ENCODE measurements around the gene WTIP.

Gene WTIP

GRCh38 chr19:34495416-34495815 is 13.9 kb downstream of the WTIP start (continued):
- no peak for TF ChIP-seq POU6F1 (CRISPR knock-in tag; IDR thresholded peaks at IDR 0.05; ENCODE audit: borderline replicate concordance, low read depth)
- no peak for TF ChIP-seq ZNF70 (CRISPR knock-in tag; IDR thresholded peaks at IDR 0.05)
- no peak for TF ChIP-seq CSDC2 (CRISPR knock-in tag; IDR thresholded peaks at IDR 0.05)
- TF ChIP-seq ZFP3 (CRISPR knock-in tag; IDR thresholded peaks at IDR 0.05): no peak
- no peak for TF ChIP-seq ISL1 (CRISPR knock-in tag; IDR thresholded peaks at IDR 0.05)

DNA sequence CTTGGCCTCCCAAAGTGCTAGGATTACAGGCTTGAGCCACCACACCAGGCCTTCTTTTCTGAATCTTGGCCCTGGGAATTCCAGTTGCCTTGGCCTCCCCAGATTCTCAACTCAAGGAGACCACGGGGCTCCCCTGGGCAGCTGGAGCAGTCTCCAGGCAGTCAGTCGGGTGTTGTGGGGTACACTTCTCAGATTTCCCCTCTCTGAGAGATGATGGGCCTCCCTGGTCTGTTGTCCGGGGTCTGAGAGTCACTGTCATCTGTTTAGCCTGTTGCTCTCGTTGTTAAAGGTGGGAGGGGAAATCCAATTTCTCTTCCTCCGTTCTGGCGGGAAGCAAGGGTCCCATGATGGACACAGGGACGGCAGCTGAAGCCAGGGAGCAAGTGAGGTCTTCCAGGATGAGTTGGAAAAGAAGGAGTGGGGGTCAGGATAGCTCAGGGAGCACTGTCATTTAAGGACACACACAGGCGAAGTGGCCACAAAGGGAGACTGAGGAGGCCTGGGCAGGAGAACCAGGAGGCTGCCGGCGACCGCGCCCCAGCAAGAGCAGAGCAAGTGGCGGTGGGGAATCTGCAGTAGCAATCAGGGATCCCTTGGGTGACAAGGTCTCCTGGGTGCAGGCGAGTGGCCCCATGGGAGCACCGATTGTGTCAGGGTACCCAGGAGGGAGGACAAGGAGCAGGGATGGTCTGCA is 15.7 kb downstream of the WTIP start:
- no peak for TF ChIP-seq ZFP30 (CRISPR knock-in tag; IDR thresholded peaks at IDR 0.05)
- no peak for TF ChIP-seq ZC3H10 (CRISPR knock-in tag; IDR thresholded peaks at IDR 0.05)
- no peak for TF ChIP-seq ISL1 (CRISPR knock-in tag; IDR thresholded peaks at IDR 0.05)
- no peak for TF ChIP-seq BACH2 (CRISPR knock-in tag; IDR thresholded peaks at IDR 0.05; ENCODE audit: borderline replicate concordance)
- no peak for TF ChIP-seq PPARA (CRISPR knock-in tag; IDR thresholded peaks at IDR 0.05; ENCODE audit: borderline replicate concordance)
- TF ChIP-seq TCF4 (CRISPR knock-in tag; IDR thresholded peaks at IDR 0.05; ENCODE audit: borderline replicate concordance): no peak
- no peak for TF ChIP-seq ZFP3 (CRISPR knock-in tag; IDR thresholded peaks at IDR 0.05)
- TF ChIP-seq RARB (CRISPR knock-in tag; IDR thresholded peaks at IDR 0.05): no peak
- no peak for TF ChIP-seq PATZ1 (CRISPR knock-in tag; IDR thresholded peaks at IDR 0.05; ENCODE audit: borderline replicate concordance)
- TF ChIP-seq ESRRG (CRISPR knock-in tag; IDR thresholded peaks at IDR 0.05): no peak
- no peak for TF ChIP-seq POU6F1 (CRISPR knock-in tag; IDR thresholded peaks at IDR 0.05; ENCODE audit: borderline replicate concordance, low read depth)
- TF ChIP-seq, protein P1, sequence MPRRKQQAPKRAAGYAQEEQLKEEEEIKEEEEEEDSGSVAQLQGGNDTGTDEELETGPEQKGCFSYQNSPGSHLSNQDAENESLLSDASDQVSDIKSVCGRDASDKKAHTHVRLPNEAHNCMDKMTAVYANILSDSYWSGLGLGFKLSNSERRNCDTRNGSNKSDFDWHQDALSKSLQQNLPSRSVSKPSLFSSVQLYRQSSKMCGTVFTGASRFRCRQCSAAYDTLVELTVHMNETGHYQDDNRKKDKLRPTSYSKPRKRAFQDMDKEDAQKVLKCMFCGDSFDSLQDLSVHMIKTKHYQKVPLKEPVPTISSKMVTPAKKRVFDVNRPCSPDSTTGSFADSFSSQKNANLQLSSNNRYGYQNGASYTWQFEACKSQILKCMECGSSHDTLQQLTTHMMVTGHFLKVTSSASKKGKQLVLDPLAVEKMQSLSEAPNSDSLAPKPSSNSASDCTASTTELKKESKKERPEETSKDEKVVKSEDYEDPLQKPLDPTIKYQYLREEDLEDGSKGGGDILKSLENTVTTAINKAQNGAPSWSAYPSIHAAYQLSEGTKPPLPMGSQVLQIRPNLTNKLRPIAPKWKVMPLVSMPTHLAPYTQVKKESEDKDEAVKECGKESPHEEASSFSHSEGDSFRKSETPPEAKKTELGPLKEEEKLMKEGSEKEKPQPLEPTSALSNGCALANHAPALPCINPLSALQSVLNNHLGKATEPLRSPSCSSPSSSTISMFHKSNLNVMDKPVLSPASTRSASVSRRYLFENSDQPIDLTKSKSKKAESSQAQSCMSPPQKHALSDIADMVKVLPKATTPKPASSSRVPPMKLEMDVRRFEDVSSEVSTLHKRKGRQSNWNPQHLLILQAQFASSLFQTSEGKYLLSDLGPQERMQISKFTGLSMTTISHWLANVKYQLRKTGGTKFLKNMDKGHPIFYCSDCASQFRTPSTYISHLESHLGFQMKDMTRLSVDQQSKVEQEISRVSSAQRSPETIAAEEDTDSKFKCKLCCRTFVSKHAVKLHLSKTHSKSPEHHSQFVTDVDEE (CRISPR knock-in tag; IDR thresholded peaks at IDR 0.05): no peak
- no peak for TF ChIP-seq ZNF565 (CRISPR knock-in tag; conservative IDR thresholded peaks at IDR 0.05; ENCODE audit: low read depth)
- no peak for TF ChIP-seq GLIS3 (CRISPR knock-in tag; IDR thresholded peaks at IDR 0.05)
- no peak for TF ChIP-seq OSR1 (CRISPR knock-in tag; IDR thresholded peaks at IDR 0.05)
- no peak for TF ChIP-seq ARNTL (CRISPR knock-in tag; IDR thresholded peaks at IDR 0.05; ENCODE audit: borderline replicate concordance, low read depth)
- TF ChIP-seq ZNF70 (CRISPR knock-in tag; IDR thresholded peaks at IDR 0.05): no peak
- no peak for ATAC-seq

DNA sequence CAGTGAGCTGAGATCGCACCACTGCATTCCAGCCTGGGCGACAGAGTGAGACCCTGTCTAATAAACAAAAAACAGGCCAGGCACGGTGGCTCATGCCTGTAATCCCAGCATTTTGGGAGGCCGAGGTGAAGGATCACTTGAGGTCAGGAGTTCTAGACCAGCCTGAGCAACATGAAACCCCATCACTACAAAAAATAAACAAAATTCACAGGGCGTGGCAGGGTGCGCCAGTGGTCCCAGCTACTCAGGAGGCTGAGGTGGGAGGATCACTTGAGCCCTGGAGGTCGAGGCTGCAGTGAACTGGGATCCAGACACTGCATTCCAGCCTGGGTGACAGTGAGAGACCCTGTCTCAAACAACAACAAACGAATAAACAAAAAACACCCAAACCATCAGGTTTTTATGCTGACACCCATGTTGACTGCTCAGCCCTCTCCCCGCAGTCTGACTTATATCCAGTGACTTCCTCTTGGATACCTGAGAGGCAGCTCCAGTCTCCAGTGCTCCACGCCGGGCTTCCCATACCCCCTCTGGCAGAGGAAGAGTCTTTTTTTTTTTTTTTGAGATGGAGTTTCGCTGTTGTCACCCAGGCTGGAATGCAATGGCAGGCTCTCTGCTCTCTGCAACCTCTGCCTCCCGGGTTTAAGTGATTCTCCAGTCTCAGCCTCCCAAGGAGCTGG is 17.7 kb downstream of the WTIP start:
- TF ChIP-seq ZNF70 (CRISPR knock-in tag; IDR thresholded peaks at IDR 0.05): no peak
- TF ChIP-seq GLIS3 (CRISPR knock-in tag; IDR thresholded peaks at IDR 0.05): no peak
- TF ChIP-seq, protein P1 (CRISPR knock-in tag; IDR thresholded peaks at IDR 0.05): no peak
- no peak for TF ChIP-seq TOX (CRISPR knock-in tag; IDR thresholded peaks at IDR 0.05; ENCODE audit: borderline replicate concordance)
- TF ChIP-seq ZFP30 (CRISPR knock-in tag; IDR thresholded peaks at IDR 0.05): no peak
- no peak for TF ChIP-seq TCF4 (CRISPR knock-in tag; IDR thresholded peaks at IDR 0.05; ENCODE audit: borderline replicate concordance)
- ATAC-seq: no peak

All from SK-N-SH treated with all-trans-retinoic acid at 6 μM for 48 hours (cell line).